Mesenteric fat pad (tissue), 1 donor: Measurements from ENCODE around the gene TMEM272. TPM values are rescaled to one million over a fixed set of nuclear protein-coding genes. Genes with fewer than 3 reads are reported as not detected.

ENCODE experiments used
- DNase-seq: peaks from one replicate; pipeline ENCODE4 v3.0.0-alpha.2; 2020; ENCODE audit warnings: low spot score
- total RNA-seq: library from RNA; stranded (reverse); fragmentation: NEBNext Ultra II Directional; extraction: Animal tissue kit (Norgen Biotek cat#: 25700); gene quantifications from one replicate; pipeline ENCODE4 v1.2.1, GENCODE V29; 2021
- donor health status: DM: yes; HTN: yes; CAD: no.

TMEM272 gene
- total RNA-seq, 1 donor from 2014 or later, result 0.32 TPM

DNA sequence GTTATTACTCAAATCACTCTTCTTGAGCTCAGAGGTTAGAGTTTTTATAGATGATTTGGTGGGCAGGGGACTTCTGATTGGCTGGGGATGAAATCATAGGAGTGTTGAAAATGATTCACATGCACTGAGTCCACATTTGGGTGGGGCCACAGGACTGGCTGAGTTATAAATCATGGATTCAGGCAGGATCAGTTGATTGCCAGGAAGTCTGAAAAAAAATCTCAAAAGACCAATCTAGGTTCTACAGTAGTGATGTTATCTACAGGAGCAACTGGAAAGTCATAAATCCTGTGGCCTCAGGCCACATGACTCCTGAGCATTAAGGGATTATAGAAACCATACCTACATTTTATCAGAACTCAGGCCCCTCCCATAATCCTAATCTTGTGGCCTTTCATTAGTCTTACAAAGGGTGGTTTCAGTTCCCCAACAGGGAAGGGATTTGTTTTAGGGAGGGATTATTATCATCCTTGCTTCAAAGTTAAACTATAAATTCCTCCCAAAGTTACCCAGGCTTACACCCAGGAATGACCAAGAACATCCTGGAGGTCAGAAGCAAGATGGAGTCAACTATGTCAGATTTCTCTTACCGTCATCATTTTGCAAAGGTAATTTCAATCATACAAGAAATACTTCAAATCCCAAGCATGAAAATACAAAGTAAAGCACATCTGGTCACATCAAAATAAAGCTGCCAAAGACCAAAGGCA is 11.2 kb upstream of the TMEM272 start:
- no peak for DNase-seq

DNA sequence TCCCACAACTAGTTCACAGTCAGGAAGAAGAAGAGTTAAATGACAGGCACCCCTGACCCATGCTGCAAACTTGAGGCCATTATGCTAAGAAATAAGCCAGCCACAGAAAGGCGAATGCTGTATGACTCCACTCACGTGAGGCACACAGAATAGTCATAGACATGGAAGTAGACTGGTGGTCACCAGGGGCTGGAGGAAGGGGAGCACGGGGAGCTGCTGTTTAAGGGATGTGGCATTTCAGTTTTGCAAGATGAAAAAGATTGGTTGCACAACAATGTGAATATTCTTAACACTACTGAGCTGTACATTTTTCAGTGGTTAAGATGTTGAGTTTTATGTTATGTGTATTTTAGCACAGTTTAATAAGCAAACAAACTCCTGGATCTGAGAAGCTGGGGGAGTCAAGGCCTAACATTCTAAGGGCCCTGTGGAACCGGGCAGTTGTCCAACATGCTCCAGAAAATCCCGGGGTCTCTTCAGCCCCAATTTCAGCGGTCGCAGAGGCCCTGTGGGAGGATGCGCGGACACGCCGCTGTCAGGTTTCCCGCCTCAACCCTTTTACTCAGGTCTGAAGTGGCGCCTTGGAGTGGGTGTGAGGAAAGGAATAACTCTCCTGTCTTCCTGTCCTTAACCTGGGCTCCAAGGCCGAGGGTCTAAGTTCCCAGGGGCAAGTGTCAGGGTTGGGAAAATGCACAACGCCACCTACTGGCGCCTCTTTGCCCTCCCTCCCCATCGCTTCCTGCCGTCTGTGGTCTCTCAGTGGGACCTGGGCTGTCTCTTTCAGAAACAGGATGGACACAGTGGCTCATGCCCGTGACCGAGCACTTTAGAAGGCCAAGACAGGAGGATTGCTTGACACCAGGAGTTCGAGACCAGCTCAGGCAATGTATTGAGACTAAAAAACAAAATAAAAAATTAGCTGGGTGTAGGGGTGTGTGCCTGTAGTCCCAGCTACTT is 4.4 kb upstream of the TMEM272 start:
- DNase-seq, result no peak

DNA sequence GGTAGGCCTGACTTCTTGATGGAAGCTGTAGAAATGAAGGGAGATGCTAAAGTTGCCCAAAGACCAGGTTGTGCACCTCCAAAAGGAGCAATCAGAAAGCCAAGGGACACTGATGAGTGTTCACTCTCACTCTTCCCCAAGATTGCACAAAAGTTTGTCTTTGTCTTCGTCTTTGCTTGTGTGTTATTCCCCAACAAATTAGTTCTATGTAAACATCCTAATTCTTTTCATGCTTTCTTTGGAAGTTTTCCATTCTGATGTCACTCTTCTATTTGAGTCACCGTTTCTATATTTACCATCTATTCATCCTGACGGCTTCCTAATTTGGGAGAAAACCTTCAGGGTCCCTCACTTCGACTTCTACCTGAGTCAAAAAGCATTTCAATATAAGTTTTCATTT is 3.7 kb upstream of the TMEM272 start:
- DNase-seq, result no peak

DNA sequence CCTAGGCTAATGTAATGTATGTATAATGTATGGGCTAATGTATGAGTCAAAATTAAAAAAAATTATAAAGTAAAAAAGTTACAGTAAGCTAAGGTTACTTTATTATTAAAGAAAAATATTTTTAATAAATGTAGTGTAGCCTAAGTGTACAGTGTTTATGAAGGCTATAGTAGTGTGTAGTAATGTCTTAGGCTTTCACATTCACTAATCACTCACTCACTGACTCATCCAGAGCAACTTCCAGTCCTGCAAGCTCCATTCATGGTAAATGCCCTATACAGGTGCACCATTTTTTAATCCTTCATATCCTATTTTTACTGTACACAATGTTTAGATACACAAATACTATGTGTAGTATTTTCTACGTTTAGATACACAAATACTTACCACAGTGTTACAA is 1.8 kb upstream of the TMEM272 start:
- no peak for DNase-seq

DNA sequence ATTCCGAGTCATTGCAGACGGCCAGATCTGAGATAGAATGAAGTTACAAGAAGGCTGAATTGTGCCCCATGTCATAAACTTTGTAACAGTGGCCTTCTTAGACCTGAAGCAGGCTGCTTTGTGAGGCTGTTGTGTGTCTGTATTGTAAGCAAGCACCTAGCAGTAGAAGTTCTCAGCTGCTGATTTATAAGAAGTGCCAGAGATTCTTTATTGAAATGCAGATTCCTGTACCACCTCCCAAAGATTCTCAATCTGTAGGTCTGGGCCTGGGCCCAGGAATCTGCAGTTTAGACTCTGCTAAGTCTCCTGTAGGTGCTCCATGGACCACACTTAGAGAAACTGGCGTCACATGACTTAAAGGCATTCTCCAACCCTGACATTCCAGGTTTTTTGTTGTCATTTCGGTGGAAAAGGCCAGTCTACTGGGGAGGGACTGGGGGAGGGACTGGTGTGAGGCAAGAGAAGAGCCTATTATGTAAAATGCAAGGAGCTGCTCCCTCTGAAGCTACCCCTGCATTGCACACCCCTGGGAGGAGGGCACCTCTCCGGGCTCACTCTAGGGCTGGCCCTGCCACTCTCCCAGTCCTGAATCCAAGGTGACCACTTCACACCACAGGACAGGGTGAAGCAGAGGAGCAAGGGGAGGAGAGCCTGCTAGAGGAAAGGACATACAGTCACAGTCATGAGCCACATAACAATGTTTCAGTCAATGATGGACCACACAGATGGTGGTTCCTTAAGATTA is 769 bp upstream of the TMEM272 start:
- DNase-seq, result no peak

DNA sequence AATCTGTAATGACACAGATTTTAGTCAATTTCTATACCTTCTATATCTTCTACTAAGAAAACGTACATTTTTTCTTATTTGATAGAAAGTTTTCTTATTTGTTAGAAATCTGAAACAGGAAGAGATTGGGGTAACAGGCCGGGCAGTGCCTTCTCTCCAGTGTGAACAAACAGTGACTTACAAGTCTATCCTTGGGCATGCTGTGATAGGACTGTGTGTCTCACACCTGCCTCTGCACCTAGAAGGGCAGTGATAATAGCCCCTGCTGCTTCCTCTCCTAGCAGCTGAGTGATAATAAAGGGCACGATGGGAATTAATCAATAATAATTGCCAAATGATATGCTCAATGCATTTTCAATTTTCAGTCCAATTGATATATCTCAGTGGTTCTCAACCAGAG is 1.4 kb downstream of the TMEM272 start:
- no peak for DNase-seq

DNA sequence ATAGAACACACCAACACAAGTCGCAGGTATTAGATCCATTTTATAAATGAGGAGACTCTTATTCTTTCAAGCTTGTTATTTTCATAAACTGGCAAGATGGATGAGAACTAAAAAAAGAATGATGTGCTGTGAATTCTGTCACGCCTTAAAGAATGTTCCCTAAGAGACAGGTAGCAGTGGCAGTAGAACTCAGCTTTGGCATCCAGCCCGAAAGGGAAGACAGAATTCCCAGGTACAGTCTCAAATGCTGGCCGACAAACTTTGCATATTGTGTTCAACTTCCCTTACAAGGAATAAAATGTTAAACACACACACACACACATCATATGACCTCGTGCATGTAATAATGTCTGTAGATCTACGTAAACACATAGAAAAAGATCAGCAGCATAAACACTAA is 3.2 kb downstream of the TMEM272 start:
- DNase-seq, result no peak

DNA sequence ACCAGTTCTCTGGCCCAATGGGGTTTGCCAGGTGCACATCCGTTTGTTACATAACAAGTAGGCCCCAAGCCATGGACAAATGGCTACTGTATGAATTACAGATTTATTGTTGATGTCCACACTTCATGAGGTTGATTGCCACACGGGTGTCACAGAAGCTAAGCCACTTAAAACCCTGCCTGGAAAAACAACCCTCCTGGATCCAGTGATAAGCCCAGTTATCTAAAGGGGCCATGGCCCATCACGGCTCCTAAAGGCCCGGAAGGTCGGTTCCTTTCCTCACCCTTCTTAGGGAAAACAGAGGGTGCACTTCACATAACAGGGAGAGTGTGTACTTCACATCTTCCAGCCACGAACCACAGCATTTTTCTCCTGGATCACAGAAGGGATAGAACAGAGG is 4.1 kb downstream of the TMEM272 start:
- DNase-seq, result no peak

DNA sequence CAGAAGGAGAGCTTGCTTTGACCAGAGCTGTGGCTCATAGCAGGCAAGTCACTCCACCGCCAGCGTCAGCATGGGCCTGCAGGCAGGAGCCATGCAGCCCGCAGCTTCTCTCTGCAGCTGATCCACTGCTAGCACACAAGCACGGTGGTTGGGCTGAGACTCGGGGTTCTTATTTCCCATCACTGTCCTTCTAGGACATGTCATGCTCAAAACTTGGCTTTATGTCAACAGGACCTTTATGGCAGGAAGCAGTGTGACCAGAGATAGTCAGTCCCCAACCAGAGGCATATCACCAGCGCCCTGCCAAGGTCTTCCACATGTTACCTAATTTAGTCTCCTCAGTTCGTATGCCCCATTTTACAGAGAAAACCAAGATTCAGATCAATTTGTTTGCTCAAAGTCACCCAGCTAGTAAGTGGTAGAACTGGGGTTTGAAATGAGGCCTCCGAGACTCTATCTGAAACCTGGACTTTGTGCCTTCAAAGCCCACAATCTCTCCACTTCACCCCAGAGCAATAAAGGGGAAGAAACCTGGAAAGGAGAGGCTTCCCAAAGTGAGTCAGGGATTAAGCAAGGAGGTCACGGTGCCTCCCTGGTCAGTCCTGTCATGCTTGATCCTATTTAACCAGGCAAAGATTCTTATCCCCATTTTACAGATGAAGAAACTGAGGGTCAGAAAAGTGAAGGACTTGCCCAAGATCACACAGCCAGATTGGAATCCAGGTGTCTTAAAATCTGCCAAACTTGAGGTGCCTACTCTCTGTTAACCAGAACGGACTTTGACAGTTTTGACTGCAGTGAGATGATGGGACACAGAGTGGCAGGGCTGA is 5.1 kb downstream of the TMEM272 start:
- no peak for DNase-seq

DNA sequence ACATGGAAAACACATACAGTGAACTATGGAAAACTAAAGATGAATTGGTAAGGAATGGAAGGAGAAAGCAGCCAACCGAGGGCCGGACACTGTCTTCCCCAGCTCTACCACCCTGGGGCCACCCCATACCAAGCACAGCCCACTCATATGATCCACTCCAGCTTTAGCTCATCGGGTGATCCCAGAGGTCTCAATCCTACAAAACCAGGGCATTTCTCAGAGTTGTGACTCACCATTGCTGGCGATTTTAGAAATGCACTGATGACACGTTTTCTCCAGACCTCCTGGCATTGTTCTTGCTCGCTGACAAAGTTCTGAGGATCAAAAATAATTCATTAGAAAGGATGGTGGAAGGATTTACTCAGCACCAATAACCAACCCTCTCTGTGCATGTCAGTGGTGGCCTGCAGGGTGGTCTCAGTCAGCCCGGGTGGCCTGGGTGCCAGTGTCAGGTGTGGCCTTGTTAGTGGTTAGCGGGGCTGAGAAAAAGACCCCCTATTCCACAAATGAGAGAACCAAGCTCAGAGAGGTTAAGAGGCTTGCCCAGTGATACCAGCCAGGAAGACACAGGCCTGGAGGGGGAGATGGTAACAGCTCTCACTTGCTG is 6.6 kb downstream of the TMEM272 start:
- DNase-seq, result no peak

DNA sequence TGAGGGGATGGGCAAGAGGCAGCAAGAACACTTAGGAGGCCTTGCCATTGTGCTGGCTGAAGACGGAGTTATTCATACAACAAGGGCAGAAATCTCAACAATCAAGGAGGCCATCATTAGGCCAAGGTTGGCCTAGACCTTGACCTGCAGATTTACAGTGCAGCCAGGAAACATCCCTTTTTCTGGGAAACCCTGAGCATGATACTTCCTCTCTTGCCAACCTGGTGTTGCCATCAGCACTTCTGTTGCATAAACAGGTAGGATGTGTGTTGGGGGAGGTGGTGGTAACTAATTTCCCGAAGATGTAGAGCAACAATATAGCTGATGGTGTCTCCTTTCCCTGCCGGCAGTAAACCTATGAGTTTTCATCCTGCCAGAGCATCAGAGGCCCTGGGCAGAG is 8.0 kb downstream of the TMEM272 start:
- DNase-seq, result no peak

DNA sequence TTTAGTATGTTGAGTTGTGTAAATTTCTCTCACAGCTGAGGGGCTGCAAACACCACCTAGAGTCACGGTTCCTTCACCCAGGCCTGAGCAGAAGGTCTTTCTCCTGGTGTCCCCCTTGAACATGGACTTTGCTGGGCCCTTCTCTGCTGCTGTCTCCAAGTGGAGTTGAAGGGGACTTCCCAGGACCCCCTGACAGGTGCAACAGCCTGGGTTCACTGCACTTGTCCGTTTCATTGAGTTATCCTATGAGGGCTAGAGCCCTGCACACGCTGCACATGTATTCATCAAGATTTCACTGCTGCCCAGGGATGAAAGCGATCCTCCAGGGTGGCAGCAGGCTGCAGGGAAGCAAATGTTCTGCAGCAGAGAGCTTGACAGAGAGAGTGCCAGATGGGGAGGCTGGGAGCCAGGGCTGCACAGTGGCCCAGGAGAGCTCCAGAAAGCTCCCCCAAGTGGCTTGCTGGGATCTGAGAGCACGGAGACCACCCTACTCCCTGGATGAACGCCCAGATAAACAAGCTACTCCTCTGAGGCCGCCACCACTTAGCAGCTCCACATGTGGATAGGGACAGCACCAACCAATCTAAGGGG is 10.3 kb downstream of the TMEM272 start:
- no peak for DNase-seq

DNA sequence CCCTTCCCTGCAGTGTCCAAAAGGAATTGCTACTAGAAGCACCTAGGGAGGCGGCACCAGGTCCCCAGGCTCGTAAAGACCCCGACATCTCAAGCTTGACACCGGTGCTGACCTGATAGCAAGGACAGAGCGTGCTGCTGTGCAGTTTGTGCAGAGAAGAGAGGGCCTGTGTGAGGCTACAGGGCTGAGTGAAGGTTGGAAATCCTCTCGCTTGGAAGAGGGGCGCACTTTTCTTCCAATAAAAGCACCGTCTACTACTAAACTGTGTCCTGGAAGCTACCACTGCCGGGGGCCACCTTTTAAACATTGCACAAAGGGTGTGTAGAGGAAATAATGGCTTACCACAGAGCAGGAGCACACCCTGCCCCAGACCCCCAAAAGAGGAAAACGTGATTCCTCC is 11.0 kb downstream of the TMEM272 start:
- no peak for DNase-seq

DNA sequence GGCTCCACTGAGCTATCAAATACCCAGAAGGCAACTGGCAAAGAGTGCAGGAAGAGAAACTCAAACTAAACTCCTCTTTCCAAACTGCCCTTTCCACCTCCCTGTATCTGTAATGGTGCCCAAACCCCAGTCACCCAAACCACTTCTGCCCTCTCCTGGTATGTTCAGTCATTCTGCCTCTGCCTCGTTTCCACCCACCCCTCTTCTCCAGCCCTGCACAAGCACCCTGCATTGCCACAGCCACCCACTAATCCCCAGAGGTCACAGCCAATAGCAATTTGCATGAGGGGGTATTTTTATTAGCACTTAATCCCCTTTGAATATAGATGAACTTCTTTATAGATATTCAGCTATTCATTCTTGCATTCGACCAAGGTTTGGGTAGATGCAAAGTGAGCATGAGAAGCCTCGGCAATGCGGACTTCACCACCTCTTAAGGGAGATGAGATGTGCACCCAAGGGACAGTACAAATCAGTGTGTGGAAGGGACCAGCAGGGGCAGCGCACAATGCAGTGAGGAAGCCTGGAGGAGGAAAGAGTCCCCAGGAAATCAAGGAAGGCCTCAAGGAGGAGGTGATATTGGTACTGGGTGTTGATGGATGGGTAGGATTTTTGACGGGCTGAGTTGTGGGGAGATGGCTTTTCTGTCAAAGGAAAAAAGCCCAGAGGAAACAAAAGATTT is 12.4 kb downstream of the TMEM272 start:
- no peak for DNase-seq

DNA sequence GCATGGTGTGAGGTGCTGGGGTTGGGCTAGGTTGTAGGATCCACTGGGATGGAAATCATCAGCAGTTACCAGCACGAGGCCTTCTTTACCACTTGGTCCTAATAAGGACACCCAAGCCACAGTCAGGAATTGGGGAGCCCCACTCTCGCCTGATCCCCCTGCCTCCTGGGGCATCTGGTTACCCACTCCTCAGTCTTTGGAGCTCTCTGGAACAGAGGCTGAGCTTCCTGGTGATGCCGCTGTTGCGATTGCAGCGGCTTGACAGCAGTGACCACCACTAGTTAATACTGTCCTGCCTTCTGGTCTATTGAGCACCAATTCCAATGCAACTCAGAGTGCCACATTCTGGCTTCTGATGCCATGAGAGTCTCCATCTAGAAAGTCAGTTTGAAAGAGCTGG is 13.5 kb downstream of the TMEM272 start:
- DNase-seq, result no peak

DNA sequence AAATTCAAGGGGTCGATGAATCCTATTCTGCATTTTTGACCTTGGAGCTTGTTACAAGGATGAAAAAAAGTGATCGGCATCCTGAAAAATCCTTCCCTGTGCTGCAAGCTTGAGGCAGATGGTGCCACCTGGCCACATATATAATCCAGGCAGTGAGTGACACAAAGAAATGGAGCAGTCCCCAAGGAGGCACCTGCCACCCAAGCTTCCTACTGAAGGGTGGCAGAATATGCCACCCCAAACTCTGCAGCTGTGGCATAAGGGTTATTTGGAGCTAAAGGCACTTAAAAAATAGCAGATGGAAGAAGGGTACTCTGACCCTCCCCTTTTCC is 15.4 kb downstream of the TMEM272 start:
- DNase-seq, result peak; percentile 35

DNA sequence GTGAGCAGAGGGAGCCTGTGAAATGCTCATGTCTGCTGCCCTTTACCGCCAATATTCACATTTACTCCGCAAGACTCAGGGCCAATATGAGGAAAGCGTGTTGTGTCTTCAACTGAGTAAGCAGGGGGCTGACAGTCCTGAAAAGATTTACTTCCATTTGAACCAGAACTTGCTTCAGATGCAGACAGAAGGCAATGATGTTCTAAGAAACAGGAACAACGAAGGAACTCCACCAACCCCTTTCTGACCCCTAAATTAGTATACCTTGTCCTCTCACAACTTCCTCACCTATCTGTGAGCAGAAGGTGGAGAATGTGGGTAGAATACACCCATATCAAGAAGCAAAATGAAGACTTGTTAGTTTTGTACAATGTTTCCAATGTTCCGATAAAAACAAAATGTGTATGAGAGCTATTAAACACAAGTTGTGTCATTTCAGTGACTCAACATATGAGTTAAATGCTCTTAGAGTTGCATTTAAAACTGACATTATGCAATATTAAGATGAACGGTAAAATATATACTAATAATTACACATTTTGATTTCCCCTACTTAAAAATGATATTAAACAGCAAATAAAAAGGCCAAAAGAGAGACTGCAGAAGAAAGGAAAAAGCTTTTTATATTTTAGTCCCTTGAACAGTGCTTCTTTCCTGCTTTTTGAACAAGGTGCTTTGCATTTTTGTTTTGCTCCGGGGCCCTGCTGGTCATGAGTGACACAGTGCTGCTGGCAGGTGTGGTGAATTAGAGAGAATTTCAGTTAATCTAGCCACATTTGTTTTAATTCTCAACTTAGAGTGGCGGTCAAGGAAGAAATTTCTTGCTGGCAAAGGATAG is 16.0 kb downstream of the TMEM272 start:
- no peak for DNase-seq

DNA sequence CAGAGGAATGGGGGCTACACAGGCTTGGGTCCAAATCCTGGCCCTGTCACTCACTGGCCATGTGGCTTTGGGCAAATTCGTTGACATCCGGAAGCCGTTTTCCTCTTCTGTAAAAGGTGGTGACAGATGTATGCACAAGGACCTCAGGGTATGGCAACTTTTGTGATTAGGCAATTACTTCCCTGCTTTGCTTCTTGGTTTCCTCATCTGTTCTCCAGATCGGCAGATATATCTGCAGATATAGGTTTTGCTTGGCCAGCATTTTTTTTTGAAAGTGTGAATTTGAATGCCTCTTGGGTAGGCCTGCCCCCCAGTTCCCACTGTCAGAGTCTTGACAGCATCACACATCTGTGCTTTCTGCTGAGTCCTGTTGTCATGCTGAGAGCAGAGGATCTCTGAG is 17.7 kb downstream of the TMEM272 start:
- DNase-seq, result peak; percentile 37

DNA sequence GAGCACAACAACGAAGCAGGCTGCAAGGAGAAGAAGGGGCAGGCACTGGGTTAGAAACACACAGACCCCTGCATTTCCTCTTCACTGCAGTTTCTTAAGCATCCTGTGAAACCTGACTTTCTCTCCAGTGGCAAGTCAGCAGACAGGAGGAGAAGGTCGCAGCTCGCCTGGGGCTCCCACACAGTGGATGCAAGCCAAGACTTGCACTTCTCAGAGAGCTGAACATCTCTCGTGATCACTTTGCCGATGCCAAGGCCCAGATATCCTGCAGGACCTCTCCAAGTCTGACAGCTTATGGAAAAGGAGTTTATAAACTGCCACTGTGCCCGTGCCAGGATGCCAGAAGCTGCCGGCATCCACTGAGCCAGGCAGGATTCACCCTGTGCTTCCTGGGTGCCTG is 18.4 kb downstream of the TMEM272 start:
- DNase-seq, result peak; percentile 28
